K562 (cell line): ENCODE measurements around the gene CXXC4. TPM values are rescaled to one million over a fixed set of nuclear protein-coding genes. Genes with fewer than 3 reads are reported as not detected.

Experiments
- ATAC-seq: fragments of 200-7000 bp; cut with Tn5 transposase; 3 replicates; pipeline ENCODE4 v1.9.1; 2020; ENCODE audit warnings: moderate library complexity
- BruUV-seq: library from RNA; stranded (reverse); fragments of 400-500 nt; replicated peaks from 2 replicates; lab custom pipeline; 2021; lab: Mats Ljungman, UMichigan
- CTCF ChIA-PET: fragments of 300-600 bp; formaldehyde crosslinking; extraction: SDS; loops from one replicate; lab custom pipeline; 2021; ENCODE audit warnings: low intra/inter-chr PET ratio; lab: Yijun Ruan, JAX
- POLR2A ChIA-PET: fragments of 300-600, 350-650 bp; sonication (Branson Sonifier 250); formaldehyde crosslinking; extraction: SDS; loops from one replicate; lab custom pipeline; 2021; ENCODE audit warnings: antibody characterized with exemption, inconsistent platforms; lab: Yijun Ruan, JAX
- DNase-seq, 4 experiments: peaks; one replicate each; pipeline versions ENCODE4 v3.0.0 to v3.0.0-alpha.2; 2011 to 2018; ENCODE audit warnings: low spot score in 3 of 4, mixed read lengths in 3 of 4; ENCODE audit errors: extremely low read depth in 1 of 4
- FAIRE-seq: peaks from 2 replicates; lab custom pipeline; 2011; peaks lifted over from hg19 to GRCh38; lab: Jason Lieb, UNC
- H2AFZ ChIP-seq: 2 replicates; pipeline ENCODE4 v1.6.0; 2011; ENCODE audit warnings: low read depth, low read length, control low read depth, inconsistent platforms
- H3K27ac ChIP-seq: fragments of 200-600 bp; 3 replicates; pipeline ENCODE4 v1.8.0; 2011; ENCODE audit warnings: low read depth, mild to moderate bottlenecking, control low read depth, inconsistent platforms, low read length, moderate library complexity, mixed read lengths; ENCODE audit errors: extremely low read depth
- H3K27me3 ChIP-seq, 2 experiments: fragments of 300-600 bp in 1 of 2; 2 replicates in 1 of 2; 3 replicates in 1 of 2; pipeline versions ENCODE4 v1.6.0 to v1.8.0; 2011; ENCODE audit warnings: inconsistent platforms in 2 of 2, low read length in 2 of 2, mild to moderate bottlenecking in 1 of 2, mixed read lengths in 1 of 2, moderate library complexity in 1 of 2; ENCODE audit not compliant: control insufficient read depth in 2 of 2, insufficient read depth in 2 of 2
- H3K36me3 ChIP-seq: fragments of 300-600 bp; 3 replicates; pipeline ENCODE4 v1.8.0; 2011; ENCODE audit warnings: mild to moderate bottlenecking, low read length, inconsistent platforms; ENCODE audit not compliant: control insufficient read depth, insufficient read depth
- H3K4me1 ChIP-seq, 2 experiments: fragments of 200-600 bp in 1 of 2; replicated peaks in 1 of 2; 2 replicates in 1 of 2; 3 replicates in 1 of 2; pipeline versions ENCODE4 v1.5.1 to v1.8.0; 2011; ENCODE audit warnings: inconsistent platforms in 2 of 2, low read length in 2 of 2, mild to moderate bottlenecking in 1 of 2, mixed read lengths in 1 of 2, moderate library complexity in 1 of 2; ENCODE audit not compliant: control insufficient read depth in 2 of 2, insufficient read depth in 2 of 2
- H3K4me2 ChIP-seq: 2 replicates; pipeline ENCODE4 v1.6.1; 2011; ENCODE audit warnings: low read length, control low read depth, inconsistent platforms, mixed read lengths; ENCODE audit not compliant: insufficient read depth
- H3K4me3 ChIP-seq: fragments of 200-600 bp; sonication (generic), shearing (Covaris generic); 2 replicates; pipeline ENCODE4 v1.5.1; 2016; ENCODE audit warnings: control low read depth, inconsistent platforms
- H3K79me2 ChIP-seq: fragments of 200-600 bp; 3 replicates; pipeline ENCODE4 v1.8.0; 2011; ENCODE audit warnings: low read length, inconsistent platforms; ENCODE audit not compliant: control insufficient read depth, insufficient read depth
- H3K9ac ChIP-seq, 2 experiments: 2 replicates each; pipeline versions ENCODE4 v1.6.0 to v1.6.1; 2011; ENCODE audit warnings: low read depth in 2 of 2, low read length in 2 of 2, control low read depth in 1 of 2, inconsistent platforms in 1 of 2, mild to moderate bottlenecking in 1 of 2, mixed read lengths in 1 of 2; ENCODE audit not compliant: insufficient read depth in 1 of 2
- H3K9me1 ChIP-seq: one replicate; pipeline ENCODE4 v1.6.0; 2011; ENCODE audit warnings: inconsistent platforms, mild to moderate bottlenecking, low read length, moderate library complexity; ENCODE audit not compliant: control insufficient read depth, insufficient read depth
- H3K9me3 ChIP-seq: replicated peaks from 2 replicates; pipeline ENCODE4 v1.5.1; 2011; ENCODE audit warnings: low read depth, low read length, inconsistent platforms; ENCODE audit not compliant: control insufficient read depth, insufficient read depth
- H4K20me1 ChIP-seq: replicated peaks from 2 replicates; pipeline ENCODE4 v1.6.1; 2011; ENCODE audit warnings: low read length, inconsistent platforms, mixed read lengths; ENCODE audit not compliant: control insufficient read depth, insufficient read depth
- ATF3 ChIP-seq, 2 experiments: fragments of 450-650 bp in 1 of 2; sonication (generic) in 1 of 2; formaldehyde crosslinking in 1 of 2; IDR thresholded peaks in 1 of 2; conservative IDR thresholded peaks in 1 of 2; 2 replicates each; pipeline versions ENCODE4 v1.6.1 to v1.8.1; 2016 to 2023; ENCODE audit warnings: mild to moderate bottlenecking in 2 of 2, moderate library complexity in 2 of 2, inconsistent platforms in 1 of 2, missing genetic modification reagents in 1 of 2
- CBFA2T2 ChIP-seq: fragments of 450-650 bp; conservative IDR thresholded peaks from 2 replicates; pipeline ENCODE4 v1.6.1; 2017; ENCODE audit warnings: mild to moderate bottlenecking
- CREB1 ChIP-seq, 2 experiments: sonication (generic) in 1 of 2; formaldehyde crosslinking in 1 of 2; IDR thresholded peaks; 2 replicates each; pipeline versions ENCODE4 v1.6.1 to v1.8.0; 2012 to 2022; ENCODE audit warnings: inconsistent platforms in 1 of 2, mild to moderate bottlenecking in 1 of 2, missing genetic modification reagents in 1 of 2, moderate library complexity in 1 of 2
- CTBP1 ChIP-seq: fragments of 450-650 bp; IDR thresholded peaks from 2 replicates; pipeline ENCODE4 v1.6.1; 2016; ENCODE audit warnings: borderline replicate concordance
- E2F6 ChIP-seq, 2 experiments: IDR thresholded peaks; 2 replicates each; pipeline ENCODE4 v1.6.1; 2011; ENCODE audit warnings: borderline replicate concordance in 1 of 2, control low read depth in 1 of 2, low read depth in 1 of 2, low read length in 1 of 2, mild to moderate bottlenecking in 1 of 2, mixed read lengths in 1 of 2, moderate library complexity in 1 of 2; ENCODE audit not compliant: insufficient read depth in 1 of 2, insufficient read length in 1 of 2, poor library complexity in 1 of 2, severe bottlenecking in 1 of 2; ENCODE audit errors: extremely low read depth in 1 of 2
- JUN ChIP-seq, 2 experiments: sonication (generic) in 1 of 2; formaldehyde crosslinking in 1 of 2; IDR thresholded peaks; 2 replicates each; pipeline versions ENCODE4 v1.6.1 to v1.8.0; 2012 to 2022; ENCODE audit warnings: borderline replicate concordance in 2 of 2, mild to moderate bottlenecking in 2 of 2, improper control_type of control experiment in 1 of 2, low read depth in 1 of 2, low read length in 1 of 2, missing genetic modification reagents in 1 of 2
- KLF6 ChIP-seq: fragments of 250-450 bp; sonication (Bioruptor Pico); IDR thresholded peaks from 2 replicates; pipeline ENCODE4 v1.4.0; 2020; ENCODE audit warnings: mild to moderate bottlenecking, moderate library complexity, borderline replicate concordance
- NR2C2 ChIP-seq, 2 experiments: fragments of 200-800 bp in 1 of 2; sonication (Bioruptor generic) in 1 of 2; sonication (generic) in 1 of 2; formaldehyde crosslinking in 1 of 2; IDR thresholded peaks; 2 replicates each; pipeline versions ENCODE4 v1.6.1 to v1.8.0; 2016 to 2022; ENCODE audit warnings: mild to moderate bottlenecking in 1 of 2, missing compliant biosample characterization in 1 of 2, missing genetic modification characterization in 1 of 2, missing genetic modification reagents in 1 of 2
- RB1 ChIP-seq: fragments of 450-650 bp; IDR thresholded peaks from 2 replicates; pipeline ENCODE4 v1.6.1; 2017; ENCODE audit warnings: low read depth, mild to moderate bottlenecking
- RHOXF2B ChIP-seq: fragments of 250-450 bp; sonication (Bioruptor Pico); conservative IDR thresholded peaks from 2 replicates; pipeline ENCODE4 v1.5.1; 2021
- TCFL5 ChIP-seq: fragments of 250-450 bp; sonication (Bioruptor Pico); conservative IDR thresholded peaks from 2 replicates; pipeline ENCODE4 v1.6.1; 2021; ENCODE audit warnings: mild to moderate bottlenecking, moderate library complexity, matching md5 sums
- TRIM28 ChIP-seq: fragments of 450-650 bp; IDR thresholded peaks from 2 replicates; pipeline ENCODE4 v1.6.1; 2017
- YY1 ChIP-seq, 3 experiments: IDR thresholded peaks; 2 replicates each; pipeline ENCODE4 v1.6.1; 2011; ENCODE audit warnings: low read length in 2 of 3, mild to moderate bottlenecking in 2 of 3, moderate library complexity in 2 of 3, borderline replicate concordance in 1 of 3, control low read depth in 1 of 3, low read depth in 1 of 3; ENCODE audit not compliant: insufficient read depth in 3 of 3, insufficient replicate concordance in 2 of 3, control insufficient read depth in 1 of 3, insufficient read length in 1 of 3; ENCODE audit errors: extremely low read depth in 1 of 3
- ZNF76 ChIP-seq: fragments of 250-450 bp; sonication (Bioruptor Pico); IDR thresholded peaks from 2 replicates; pipeline ENCODE4 v1.4.0; 2020; ENCODE audit warnings: mild to moderate bottlenecking, moderate library complexity, borderline replicate concordance
- WGBS: fragments of 100-300 bp; shearing (Covaris generic); methylation state at CpG from one replicate; pipeline ENCODE4 v1.1.6; 2016; ENCODE audit warnings: low coverage, mixed read lengths; ENCODE audit not compliant: insufficient coverage; ENCODE audit errors: missing lambda C conversion rate; 5-methylcytosine and 5-hydroxymethylcytosine counted together
- in situ Hi-C: fragments of 300-500 bp; cut with MboI; formaldehyde crosslinking; loops from 4 replicates; pipeline ENCODE4 v1.15.0; 2018; ENCODE audit warnings: inconsistent platforms, mixed read lengths
- intact Hi-C: fragments of 100-400 bp; cut with micrococcal nuclease; formaldehyde crosslinking; loops from 2 replicates; pipeline ENCODE4 v1.14.2; 2022
- polyA plus RNA-seq, 8 experiments: library from polyadenylated mRNA; depleted of rRNA in 4 of 8; stranded (reverse) in 5 of 8; unstranded in 3 of 8; fragments of >200 nt; fragmentation: Nextera tagmentation in 2 of 8; fragmentation: Illumina TruSeq in 1 of 8; extraction: Ambion mirVana in 2 of 8; extraction: Trizol in 1 of 8; gene quantifications; 2 replicates each; pipeline versions ENCODE4 v1.2.1 to v1.2.3, GENCODE V29; 2011 to 2014; ENCODE audit warnings: inconsistent platforms in 1 of 8, missing spikeins in 1 of 8
- total RNA-seq, 7 experiments: library from RNA; depleted of rRNA in 6 of 7; stranded (reverse); fragments of >200 nt in 6 of 7; fragmentation: Illumina TruSeq in 2 of 7; extraction: Trizol in 2 of 7; gene quantifications; 2 replicates each; pipeline versions ENCODE4 v1.2.1 to v1.2.3, GENCODE V29; 2011 to 2021; ENCODE audit warnings: low replicate concordance in 1 of 7

The CXXC4 gene
- total and polyA plus RNA-seq, 9 of the 15 experiments (the other 6 are each of a cell fraction or from before 2014, with no cell fraction given) = not detected

GRCh38 chr4:104491481-104492182 lies 3.1 kb downstream of the CXXC4 start (continued):
- TF ChIP-seq E2F6 (IDR thresholded peaks at IDR 0.05; ENCODE audit: borderline replicate concordance in 1 of 2, extremely low read depth in 1 of 2, insufficient read depth in 1 of 2, insufficient read length in 1 of 2, low read depth in 1 of 2, low read length in 1 of 2, poor library complexity in 1 of 2, severe bottlenecking in 1 of 2) (peak in 1 of 2 experiments; percentile 58), YY1 (IDR thresholded peaks at IDR 0.05; ENCODE audit: borderline replicate concordance in 1 of 3, control insufficient read depth in 1 of 3, extremely low read depth in 1 of 3, insufficient read depth in 3 of 3, insufficient read length in 1 of 3, insufficient replicate concordance in 2 of 3, low read depth in 1 of 3, low read length in 2 of 3) (peak in 2 of 3 experiments; percentile 16 to 45), ZNF76 (CRISPR knock-in tag) (no peak)

GRCh38 chr4:104490770-104491480 lies 3.8 kb downstream of the CXXC4 start:
- POLR2A ChIA-PET = no interaction called here
- peak; percentile 46 to 80 (median 56) for DNase-seq
- intact Hi-C loops = loop anchor here (10.0 kb wide), 1 partner anchor 984 kb away; the partner anchor contains the start of gene PPA2
- TF ChIP-seq ATF3 (IDR thresholded peaks at IDR 0.05) (no peak), ATF3 (CRISPR knock-in tag; conservative IDR thresholded peaks at IDR 0.05) (no peak), TRIM28 (no peak), KLF6 (no peak), TCFL5 (CRISPR knock-in tag) (no peak), RB1 (0 out of 2 replicates have a peak, but pooled peaks have one; percentile 21), NR2C2 (CRISPR knock-in tag; IDR thresholded peaks at IDR 0.05) (no peak), NR2C2 (tag; IDR thresholded peaks at IDR 0.05) (peak; percentile 55), RHOXF2B (CRISPR knock-in tag) (no peak), CREB1 (IDR thresholded peaks at IDR 0.05) (peak; percentile 59; the same call in 1 of the 2 replicates), CREB1 (CRISPR knock-in tag; IDR thresholded peaks at IDR 0.05) (no peak), CTBP1 (peak; percentile 61), CBFA2T2 (peak; percentile 56), JUN (IDR thresholded peaks at IDR 0.05; ENCODE audit: borderline replicate concordance, low read depth, low read length) (no peak), JUN (CRISPR knock-in tag; IDR thresholded peaks at IDR 0.05; ENCODE audit: borderline replicate concordance) (no peak)

More at GRCh38 chr4:104490770-104491480, 3.8 kb downstream of the CXXC4 start:
- WGBS = 1% methylated on average over 19 of the region's 55 CpGs
- Histone ChIP-seq H3K79me2 (no peaks in the 10 kb centered on the region), H3K36me3 (no peaks in the 10 kb centered on the region), H3K27me3 (no peaks in the 10 kb centered on the region), H4K20me1 (no peaks in the 10 kb centered on the region; the same call in 1 of the 2 replicates), H3K4me2 (peak overlapping the region; percentile 73), H3K4me3 (peak overlapping the region; percentile 40), H2AFZ (peak overlapping the region; percentile 78; the same call in 1 of the 2 replicates), H3K9me1 (no peaks in the 10 kb centered on the region), H3K9me3 (no peaks in the 10 kb centered on the region), H3K4me1 (peaks cover 0 to 15% of the 10 kb centered on the region in 2 experiments; a peak in 3 of 5 replicates), H3K27ac (no peak overlapping the region), H3K9ac (peak overlapping the region in 1 of 2 experiments; percentile 24; a peak in 1 of 4 replicates)
- peak; percentile 77 for FAIRE-seq
- no TSS peak for BruUV-seq
- in situ Hi-C loops = no loop called here
- CTCF ChIA-PET = no interaction called here
- ATAC-seq = peak; percentile 73
